HUES64 (cell line): Measurements from ENCODE around the gene AK4.

Source experiments
- H3K27ac ChIP-seq: 2 replicates; pipeline ENCODE4 v1.7.0; 2013; ENCODE audit warnings: low read depth, low read length, inconsistent platforms
- H3K27me3 ChIP-seq: 2 replicates; pipeline ENCODE4 v1.6.1; 2013; ENCODE audit warnings: mild to moderate bottlenecking, low read length; ENCODE audit not compliant: insufficient read depth
- H3K36me3 ChIP-seq: 2 replicates; pipeline ENCODE4 v1.6.1; 2013; ENCODE audit warnings: mild to moderate bottlenecking, low read length; ENCODE audit not compliant: insufficient read depth
- H3K4me1 ChIP-seq: 2 replicates; pipeline ENCODE4 v1.6.1; 2013; ENCODE audit warnings: mild to moderate bottlenecking, low read length, moderate library complexity; ENCODE audit not compliant: insufficient read depth
- H3K4me3 ChIP-seq: 2 replicates; pipeline ENCODE4 v1.5.1; 2013; ENCODE audit warnings: mild to moderate bottlenecking, low read length, moderate library complexity
- H3K9ac ChIP-seq: 2 replicates; pipeline ENCODE4 v1.6.1; 2013; ENCODE audit warnings: mild to moderate bottlenecking, low read depth, low read length
- H3K9me3 ChIP-seq: 2 replicates; pipeline ENCODE4 v1.6.1; 2013; ENCODE audit warnings: low read depth, low read length; ENCODE audit not compliant: insufficient read depth
- WGBS: fragments of 150-250, 120-280 bp; methylation state at CpG from one replicate; pipeline ENCODE4 v1.1.7; 2013; ENCODE audit warnings: missing lambda C conversion rate; 5-methylcytosine and 5-hydroxymethylcytosine counted together

AK4 gene

DNA sequence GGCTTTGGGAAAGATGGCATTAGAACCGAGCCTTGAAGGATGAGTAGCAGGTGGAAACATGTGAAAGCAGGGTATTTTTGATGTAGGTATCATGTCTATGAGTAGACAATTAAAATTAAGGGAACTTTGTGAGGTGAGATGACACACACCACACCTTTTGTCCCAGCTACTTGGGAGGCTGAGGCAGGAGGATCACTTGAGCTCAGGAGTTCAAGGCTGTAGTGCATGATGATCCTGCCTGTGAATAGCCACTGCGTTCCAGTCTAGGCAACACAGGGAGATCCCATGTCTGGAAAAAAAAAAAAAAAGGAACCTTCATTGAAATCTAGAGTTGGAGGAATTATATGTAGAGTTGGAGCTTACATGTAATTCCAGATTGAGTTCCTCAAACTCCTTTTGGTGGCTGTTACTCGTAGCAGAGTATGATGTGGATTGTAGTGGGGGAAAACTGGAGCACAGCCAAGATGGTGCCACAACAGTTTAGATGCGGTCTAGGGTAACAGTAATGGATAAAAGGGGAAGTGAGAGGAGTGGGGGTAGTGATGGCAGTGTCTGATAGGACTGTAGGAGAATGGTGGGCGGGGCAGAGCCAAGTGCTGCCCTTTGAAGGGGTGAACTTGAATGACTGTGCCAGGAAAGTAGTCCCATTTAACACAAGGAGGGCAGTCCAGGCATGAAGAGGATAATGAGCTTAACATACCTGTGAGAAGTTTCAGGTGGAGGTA is 17.4 kb downstream of the AK4 start:
- H3K36me3 ChIP-seq = no peaks in the 10 kb centered on the region
- H3K9me3 ChIP-seq = no peaks in the 10 kb centered on the region
- H3K4me3 ChIP-seq = no peak overlapping the region
- H3K27me3 ChIP-seq = no peaks in the 10 kb centered on the region
- 82% methylated on average over 5 of the region's 5 CpGs for WGBS
- no peak overlapping the region for H3K27ac ChIP-seq
- H3K4me1 ChIP-seq = peaks cover 32% of the 10 kb centered on the region
- H3K9ac ChIP-seq = no peak overlapping the region

DNA sequence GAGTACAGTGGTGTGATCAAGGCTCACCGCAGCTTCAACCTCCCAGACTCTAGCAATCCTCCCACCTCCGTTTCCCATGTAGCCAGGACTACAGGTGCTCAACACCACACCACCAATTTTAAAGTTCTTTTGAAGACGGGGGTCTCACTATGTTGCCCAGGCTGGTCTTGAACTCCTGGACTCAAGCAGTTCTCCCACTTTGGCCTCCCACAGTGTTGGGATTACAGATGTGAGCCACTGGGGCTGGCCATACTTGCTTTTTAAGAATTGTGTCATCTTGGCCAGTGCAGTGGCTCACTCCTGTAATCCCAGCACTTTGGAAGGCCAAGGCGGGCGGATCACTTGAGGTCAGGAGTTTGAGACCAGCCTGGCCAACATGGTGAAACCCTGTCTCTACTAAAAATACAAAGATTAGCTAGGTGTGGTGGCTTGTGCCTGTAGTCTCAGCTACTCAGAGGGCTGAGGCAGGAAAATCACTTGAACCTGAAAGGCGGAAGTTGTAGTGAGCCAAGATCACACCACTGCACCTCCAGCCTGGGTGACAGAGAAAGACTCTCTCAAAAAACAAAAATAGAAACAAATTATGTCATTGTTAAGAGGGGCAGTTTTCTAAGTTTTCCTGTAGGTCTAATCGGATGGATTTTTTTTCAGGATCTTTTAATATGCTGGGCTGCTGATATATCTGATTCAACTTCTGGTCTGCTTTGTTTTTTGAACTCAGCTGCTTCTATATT is 18.7 kb downstream of the AK4 start:
- Histone ChIP-seq H3K9me3 (no peaks in the 10 kb centered on the region), H3K4me1 (peaks cover 32% of the 10 kb centered on the region), H3K36me3 (no peaks in the 10 kb centered on the region), H3K4me3 (no peak overlapping the region), H3K27me3 (no peaks in the 10 kb centered on the region), H3K27ac (no peak overlapping the region), H3K9ac (no peak overlapping the region)
- WGBS = 94% methylated on average over 7 of the region's 7 CpGs

- WGBS = 95% methylated on average over 5 of the region's 5 CpGs
- H3K27ac ChIP-seq = no peak overlapping the region
Measured at GRCh38 chr1:65167586-65168242, 19.7 kb downstream of the AK4 start.

DNA sequence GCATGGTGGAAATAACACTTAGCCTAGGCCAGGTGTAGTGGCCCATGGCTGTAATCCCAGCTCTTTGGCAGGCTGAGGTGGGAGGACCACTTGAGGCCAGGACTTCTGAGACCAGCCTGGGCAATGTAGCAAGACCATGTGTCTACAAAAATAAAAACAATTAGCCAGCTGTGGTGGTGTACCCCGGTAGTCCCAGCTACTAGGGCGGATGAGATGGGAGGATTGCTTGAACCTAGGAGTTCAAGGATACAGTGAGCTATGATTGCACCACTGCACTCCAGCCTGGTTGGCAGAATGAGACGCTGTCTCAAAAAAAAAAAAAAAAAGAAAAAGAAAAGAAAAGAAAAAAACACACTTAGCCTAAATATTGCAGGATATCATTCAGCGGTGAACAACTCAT is 20.9 kb downstream of the AK4 start:
- 95% methylated on average over 2 of the region's 4 CpGs for WGBS
- no peaks in the 10 kb centered on the region for H3K9me3 ChIP-seq
- no peaks in the 10 kb centered on the region for H3K27me3 ChIP-seq
- H3K4me1 ChIP-seq = peaks cover 37% of the 10 kb centered on the region
- H3K4me3 ChIP-seq = no peak overlapping the region
- H3K27ac ChIP-seq = no peak overlapping the region
- H3K9ac ChIP-seq = no peak overlapping the region
- H3K36me3 ChIP-seq = no peaks in the 10 kb centered on the region

More at GRCh38 chr1:65167586-65168242, 19.7 kb downstream of the AK4 start:
- Histone ChIP-seq H3K4me3 (no peak overlapping the region), H3K4me1 (peaks cover 38% of the 10 kb centered on the region), H3K36me3 (no peaks in the 10 kb centered on the region), H3K9ac (no peak overlapping the region), H3K9me3 (no peaks in the 10 kb centered on the region), H3K27me3 (no peaks in the 10 kb centered on the region)

DNA sequence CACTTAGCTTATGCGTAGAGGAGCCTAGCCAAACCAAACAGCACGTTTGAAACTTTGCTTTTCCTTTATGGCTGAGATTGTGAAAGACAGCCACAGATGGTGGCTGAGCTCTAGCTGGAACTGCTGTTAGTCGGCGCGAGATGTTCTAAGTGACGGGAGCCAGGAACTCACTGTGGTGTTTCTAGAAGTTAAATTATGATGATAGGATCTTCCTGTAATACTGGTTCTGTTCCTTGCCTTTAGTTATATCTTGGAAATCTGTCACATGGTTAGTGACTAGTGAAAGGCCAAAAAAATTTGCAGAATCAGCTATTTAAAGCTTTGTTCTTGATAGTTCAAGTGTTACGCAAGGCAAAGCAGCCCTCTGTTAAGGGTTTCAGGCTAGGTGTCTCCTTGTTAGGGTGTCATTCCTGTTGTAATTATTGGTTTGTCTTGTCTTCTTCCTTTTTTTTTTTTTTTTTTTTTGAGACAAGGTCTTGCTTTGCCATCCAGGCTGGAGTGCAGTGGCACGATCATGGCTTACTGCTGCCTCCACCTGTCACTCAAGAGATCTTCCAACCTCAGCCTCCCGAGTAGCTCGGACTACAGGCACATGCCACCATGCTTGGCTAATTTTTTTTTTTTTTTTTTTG is 22.6 kb downstream of the AK4 start:
- H3K27me3 ChIP-seq = no peaks in the 10 kb centered on the region
- H3K36me3 ChIP-seq = no peaks in the 10 kb centered on the region
- H3K9me3 ChIP-seq = no peaks in the 10 kb centered on the region
- H3K4me1 ChIP-seq = peaks cover 48% of the 10 kb centered on the region
- 91% methylated on average over 10 of the region's 10 CpGs for WGBS
- H3K27ac ChIP-seq = no peak overlapping the region
- H3K9ac ChIP-seq = no peak overlapping the region
- H3K4me3 ChIP-seq = no peak overlapping the region

DNA sequence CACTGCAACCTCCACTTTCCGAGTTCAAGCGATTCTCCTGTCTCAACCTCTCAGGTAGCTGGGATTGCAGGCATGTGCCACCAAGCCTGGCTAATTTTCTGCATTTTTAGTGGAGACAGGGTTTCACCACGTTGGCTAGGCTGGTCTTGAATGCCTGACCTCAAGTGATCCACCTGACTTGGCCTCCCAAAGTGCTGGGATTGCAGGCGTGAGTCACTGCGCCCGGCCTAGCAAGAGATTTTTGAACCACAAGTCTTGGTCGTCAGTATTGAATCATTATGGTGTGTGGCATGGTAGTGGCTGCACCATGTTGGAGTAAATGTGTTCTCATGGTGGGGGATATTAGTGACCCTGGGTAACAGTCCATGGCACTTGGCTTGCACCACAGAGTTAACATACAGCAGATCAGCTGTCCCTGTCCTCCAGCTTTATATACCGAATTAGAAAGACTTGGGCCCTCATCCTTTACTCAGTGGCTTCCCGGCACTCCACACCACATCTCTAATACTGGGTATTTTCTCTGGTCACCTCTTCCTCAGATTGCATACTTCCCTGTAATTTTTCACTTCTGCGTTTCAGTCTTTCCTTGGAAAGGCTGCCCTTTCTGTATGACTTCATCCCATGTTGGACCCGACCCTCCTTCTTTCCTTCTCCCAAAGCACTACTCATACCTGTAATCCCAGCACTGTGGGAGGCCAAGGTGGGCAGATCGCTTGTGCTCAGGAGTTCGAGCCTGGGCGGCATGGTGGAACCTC is 25.1 kb downstream of the AK4 start:
- H3K27me3 ChIP-seq = no peaks in the 10 kb centered on the region
- no peak overlapping the region for H3K9ac ChIP-seq
- H3K9me3 ChIP-seq = no peaks in the 10 kb centered on the region
- no peaks in the 10 kb centered on the region for H3K36me3 ChIP-seq
- no peak overlapping the region for H3K27ac ChIP-seq
- no peak overlapping the region for H3K4me3 ChIP-seq
- 91% methylated on average over 14 of the region's 14 CpGs for WGBS
- peaks cover 56% of the 10 kb centered on the region for H3K4me1 ChIP-seq

- Histone ChIP-seq H3K27me3 (no peaks in the 10 kb centered on the region), H3K9ac (no peak overlapping the region), H3K36me3 (no peaks in the 10 kb centered on the region), H3K27ac (no peak overlapping the region), H3K4me3 (no peak overlapping the region), H3K9me3 (no peaks in the 10 kb centered on the region), H3K4me1 (peaks cover 57% of the 10 kb centered on the region)
- WGBS = 89% methylated on average over 1 of the region's 3 CpGs
Measured at GRCh38 chr1:65174585-65174984, 26.6 kb downstream of the AK4 start.

DNA sequence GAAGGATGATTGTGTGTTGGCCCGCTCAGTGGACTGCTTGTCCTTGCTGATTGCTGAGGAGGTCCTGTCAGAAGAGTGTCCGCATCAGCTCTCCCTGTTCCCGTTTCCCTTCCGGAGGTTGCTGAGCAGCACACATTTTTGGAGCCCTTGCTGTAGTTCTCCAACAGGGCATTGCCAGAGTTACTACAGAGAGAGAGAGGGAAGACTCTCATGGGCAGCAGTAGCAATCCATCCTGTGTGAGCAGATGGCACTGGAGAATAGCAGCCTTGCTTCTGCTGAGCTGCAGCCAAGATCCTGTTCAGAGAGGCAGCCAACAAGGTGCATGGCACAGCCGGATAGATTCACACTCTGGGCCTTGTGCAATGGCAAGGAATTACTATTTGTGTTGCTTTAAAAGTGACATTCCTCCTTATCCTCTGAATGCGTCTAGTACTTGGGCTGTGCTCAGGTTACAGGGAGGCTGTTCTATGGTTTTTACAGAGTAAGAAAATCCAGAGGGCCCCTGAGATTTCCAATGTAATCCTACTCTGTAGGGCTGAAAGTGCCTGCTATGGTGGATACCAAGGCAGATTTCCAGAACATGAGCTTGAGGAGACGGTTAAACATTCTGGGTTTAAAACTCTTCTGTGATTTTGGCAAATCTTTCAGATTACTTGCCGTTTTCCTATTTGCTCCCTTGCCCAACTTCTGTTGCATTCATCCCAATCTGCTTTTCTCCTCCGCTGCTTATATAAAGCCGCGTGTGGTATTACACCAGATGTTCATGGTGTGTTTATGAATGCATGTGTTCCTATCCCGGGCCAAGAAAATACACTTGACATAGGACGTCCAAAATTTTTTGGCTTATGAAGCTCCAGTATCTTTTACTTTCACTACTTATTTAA is 27.4 kb downstream of the AK4 start:
- H3K4me1 ChIP-seq = peaks cover 56% of the 10 kb centered on the region
- peak overlapping the region; percentile 28; the same call in 1 of the 2 replicates for H3K27ac ChIP-seq
- no peak overlapping the region for H3K9ac ChIP-seq
- H3K36me3 ChIP-seq = no peaks in the 10 kb centered on the region
- H3K9me3 ChIP-seq = no peaks in the 10 kb centered on the region
- no peaks in the 10 kb centered on the region for H3K27me3 ChIP-seq
- no peak overlapping the region for H3K4me3 ChIP-seq
- WGBS = 89% methylated on average over 12 of the region's 13 CpGs

DNA sequence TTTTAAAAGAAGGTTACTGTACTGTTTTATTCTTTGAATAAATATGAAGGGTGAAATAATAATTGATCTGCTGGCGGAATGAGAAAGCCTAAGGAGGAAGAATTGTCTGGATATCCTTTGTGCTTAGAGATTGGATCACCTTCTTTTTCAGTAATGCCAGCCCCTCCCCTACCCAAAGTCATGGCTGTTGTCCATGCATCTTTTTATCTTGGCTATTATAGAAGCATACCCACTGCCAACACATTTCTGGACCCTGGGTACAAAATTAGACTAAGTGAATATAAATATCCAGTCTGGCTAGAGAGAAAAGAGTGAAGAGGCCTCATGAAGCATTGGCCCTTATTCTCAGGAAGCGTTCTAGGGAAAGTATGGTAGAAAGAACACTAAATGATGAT is 28.1 kb downstream of the AK4 start:
- peaks cover 56% of the 10 kb centered on the region for H3K4me1 ChIP-seq
- H3K9me3 ChIP-seq = no peaks in the 10 kb centered on the region
- no peaks in the 10 kb centered on the region for H3K36me3 ChIP-seq
- H3K4me3 ChIP-seq = no peak overlapping the region
- no peak overlapping the region for H3K27ac ChIP-seq
- H3K27me3 ChIP-seq = no peaks in the 10 kb centered on the region
- H3K9ac ChIP-seq = no peak overlapping the region
- WGBS = 93% methylated on average over 2 of the region's 2 CpGs

- Histone ChIP-seq H3K4me1 (peaks cover 56% of the 10 kb centered on the region), H3K9me3 (no peaks in the 10 kb centered on the region), H3K4me3 (no peak overlapping the region), H3K27ac (peak overlapping the region; percentile 11; the same call in 1 of the 2 replicates), H3K36me3 (no peaks in the 10 kb centered on the region), H3K27me3 (no peaks in the 10 kb centered on the region), H3K9ac (no peak overlapping the region)
- 91% methylated on average over 3 of the region's 3 CpGs for WGBS
Measured at GRCh38 chr1:65176591-65176990, 28.6 kb downstream of the AK4 start.
